Vagina (tissue), 2 donors: Measurements from ENCODE around the gene FGGY. TPM values are rescaled to one million over a fixed set of nuclear protein-coding genes. Genes with fewer than 3 reads are reported as not detected.

ENCODE experiments used
- DNase-seq, 2 donors: peaks; one replicate each; pipeline ENCODE4 v3.0.0-alpha.2; 2017; ENCODE audit errors: extremely low spot score in 2 of 2
- H3K27ac ChIP-seq: fragments of 200-600 bp; sonication (generic); one replicate; pipeline ENCODE4 v1.5.1; 2019
- H3K27me3 ChIP-seq: fragments of 200-600 bp; sonication (generic); one replicate; pipeline ENCODE4 v1.5.1; 2019
- H3K36me3 ChIP-seq, 2 donors: fragments of 200-600 bp; sonication (generic); one replicate each; pipeline ENCODE4 v1.5.1; 2017 to 2019
- H3K4me1 ChIP-seq: fragments of 200-600 bp; sonication (generic); one replicate; pipeline ENCODE4 v1.5.1; 2019
- H3K4me3 ChIP-seq, 2 donors: fragments of 200-600 bp; sonication (generic); 1 replicate in 1 of 2; 2 replicates in 1 of 2; pipeline ENCODE4 v1.5.1; 2016 to 2019
- H3K9me3 ChIP-seq: fragments of 200-600 bp; sonication (generic); one replicate; pipeline ENCODE4 v1.5.1; 2019
- CTCF ChIP-seq, 3 experiments: fragments of 450-650 bp in 2 of 3; fragments of 200-600 bp in 1 of 3; sonication (generic) in 1 of 3; IDR thresholded peaks; one replicate each; pipeline ENCODE4 v1.5.1; 2017 to 2019; ENCODE audit warnings: antibody characterized with exemption in 3 of 3, mild to moderate bottlenecking in 2 of 3, moderate library complexity in 2 of 3
- POLR2A ChIP-seq, 2 donors: fragments of 450-650 bp; IDR thresholded peaks; one replicate each; pipeline ENCODE4 v1.6.1; 2017; ENCODE audit warnings: antibody characterized with exemption in 2 of 2, mild to moderate bottlenecking in 2 of 2, moderate library complexity in 2 of 2
- POLR2AphosphoS5 ChIP-seq, 2 donors: sonication (generic); formaldehyde crosslinking; IDR thresholded peaks; one replicate each; pipeline ENCODE4 v1.9.0; 2017; ENCODE audit warnings: antibody characterized with exemption in 2 of 2, mild to moderate bottlenecking in 2 of 2, low read depth in 1 of 2; ENCODE audit not compliant: insufficient read depth in 1 of 2
- intact Hi-C: fragments of 100-400 bp; cut with DNase I; formaldehyde crosslinking; loops from one replicate; pipeline ENCODE4 v1.15.1; 2023
- total RNA-seq: library from RNA; depleted of rRNA; stranded (reverse); fragments of >200 nt; gene quantifications from one replicate; pipeline ENCODE4 v1.2.3, GENCODE V29; 2016

The FGGY gene
- total RNA-seq, 1 donor from 2014 or later = 11.8 TPM

DNA sequence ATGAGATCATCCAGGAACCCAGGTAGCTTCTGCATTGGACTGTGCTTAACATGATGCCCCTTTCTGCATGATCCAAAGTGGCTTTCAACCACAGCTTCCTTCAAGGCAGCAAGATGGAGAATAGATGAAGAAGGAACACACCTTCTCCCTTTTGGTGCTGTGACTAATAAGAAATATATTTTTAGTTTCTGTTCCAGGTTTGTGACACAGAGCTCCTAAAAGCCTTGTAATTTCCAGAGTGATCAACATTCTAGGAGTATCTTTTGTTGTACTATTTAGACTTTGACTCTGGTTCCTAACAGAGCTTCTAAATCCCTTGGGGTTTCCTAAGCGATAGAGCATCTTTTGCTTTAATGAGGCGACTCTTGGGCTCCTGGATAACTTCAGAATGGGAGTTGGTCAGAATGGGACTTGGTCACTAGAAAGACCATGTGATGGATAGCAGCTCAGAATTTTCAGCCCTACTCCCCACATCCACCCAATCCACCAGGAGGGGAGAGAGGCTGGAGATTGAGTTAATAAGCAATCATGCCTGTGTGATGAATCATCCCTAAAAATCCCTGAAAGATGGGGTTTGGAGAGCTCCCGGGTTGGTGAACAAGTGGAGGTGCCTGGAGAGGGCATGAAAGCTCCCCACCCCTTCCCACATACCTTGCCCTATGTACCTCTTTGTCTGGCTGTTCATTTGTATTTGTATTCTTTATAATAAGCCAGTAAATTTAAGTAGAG, 134.8 kb downstream of the FGGY start:
- H3K27ac ChIP-seq = no peak overlapping the region
- DNase-seq = no peak
- TF ChIP-seq POLR2AphosphoS5 (IDR thresholded peaks at IDR 0.05; ENCODE audit: insufficient read depth in 1 of 2, low read depth in 1 of 2) (no peak), CTCF (IDR thresholded peaks at IDR 0.05) (no peak), POLR2A (IDR thresholded peaks at IDR 0.05) (no peak)
- H3K4me1 ChIP-seq = peaks cover 32% of the 10 kb centered on the region
- no peaks in the 10 kb centered on the region for H3K27me3 ChIP-seq
- no peaks in the 10 kb centered on the region for H3K36me3 ChIP-seq
- intact Hi-C loops = no loop called here
- H3K4me3 ChIP-seq = no peak overlapping the region
- no peaks in the 10 kb centered on the region for H3K9me3 ChIP-seq

- intact Hi-C loops = no loop called here
- Histone ChIP-seq H3K4me3 (no peak overlapping the region), H3K27me3 (no peaks in the 10 kb centered on the region), H3K4me1 (peaks cover 32% of the 10 kb centered on the region), H3K27ac (no peak overlapping the region), H3K36me3 (no peaks in the 10 kb centered on the region), H3K9me3 (no peaks in the 10 kb centered on the region)
- TF ChIP-seq POLR2A (IDR thresholded peaks at IDR 0.05) (no peak), CTCF (IDR thresholded peaks at IDR 0.05) (no peak), POLR2AphosphoS5 (IDR thresholded peaks at IDR 0.05; ENCODE audit: insufficient read depth in 1 of 2, low read depth in 1 of 2) (no peak)
- DNase-seq = no peak
Observed at GRCh38 chr1:59432531-59433439, 135.9 kb downstream of the FGGY start.

- no peak for TF ChIP-seq CTCF (IDR thresholded peaks at IDR 0.05)
- TF ChIP-seq POLR2AphosphoS5 (IDR thresholded peaks at IDR 0.05; ENCODE audit: insufficient read depth in 1 of 2, low read depth in 1 of 2) = no peak
- Histone ChIP-seq H3K4me1 (peaks cover 32% of the 10 kb centered on the region), H3K36me3 (no peaks in the 10 kb centered on the region), H3K27me3 (no peaks in the 10 kb centered on the region), H3K27ac (no peak overlapping the region), H3K9me3 (no peaks in the 10 kb centered on the region), H3K4me3 (no peak overlapping the region)
- no peak for DNase-seq
- intact Hi-C loops = no loop called here
Observed at GRCh38 chr1:59433440-59433813, 136.5 kb downstream of the FGGY start.

DNA sequence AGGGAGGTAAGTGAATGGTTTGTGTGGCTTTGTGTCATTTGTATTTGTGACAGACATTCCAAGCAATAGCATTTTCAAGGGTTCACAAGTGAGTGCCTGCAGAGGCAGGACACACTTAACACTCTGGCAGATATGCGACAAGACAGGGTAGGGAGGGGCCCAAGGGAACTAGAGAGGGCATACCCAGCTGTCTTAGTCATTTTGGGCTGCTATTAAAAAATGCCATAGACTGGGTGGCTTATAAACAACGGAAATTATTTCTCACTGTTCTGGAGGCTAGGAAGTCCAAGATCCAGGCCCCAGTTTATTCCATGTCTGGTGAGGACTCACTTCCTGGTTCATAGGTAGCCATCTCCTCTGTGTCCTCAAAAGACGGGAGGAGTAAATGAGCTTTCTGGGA, 137.4 kb downstream of the FGGY start:
- intact Hi-C loops = no loop called here
- Histone ChIP-seq H3K9me3 (no peaks in the 10 kb centered on the region), H3K4me1 (peaks cover 32% of the 10 kb centered on the region), H3K27ac (no peak overlapping the region), H3K4me3 (no peak overlapping the region), H3K36me3 (no peaks in the 10 kb centered on the region), H3K27me3 (no peaks in the 10 kb centered on the region)
- no peak for TF ChIP-seq POLR2A (IDR thresholded peaks at IDR 0.05)
- DNase-seq = no peak

DNA sequence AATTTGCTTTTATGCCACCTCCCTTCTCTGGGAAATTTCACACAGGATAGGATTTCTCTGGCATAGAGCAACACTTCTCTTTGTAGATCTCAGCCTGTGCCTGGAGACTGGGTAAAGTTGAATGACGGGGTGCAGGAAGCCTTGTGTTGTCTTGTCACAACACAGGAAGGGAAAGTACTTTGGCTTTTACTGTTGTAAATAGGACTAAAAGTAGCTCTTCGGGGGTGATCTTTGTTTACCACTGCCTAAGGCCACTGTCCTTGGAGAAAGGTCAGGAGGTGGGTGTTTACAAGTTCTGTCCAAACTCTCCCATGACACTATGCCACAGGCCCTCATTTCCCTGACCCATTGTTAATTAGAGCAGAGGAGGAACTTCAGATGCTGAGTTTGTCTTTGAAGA, 139.7 kb downstream of the FGGY start:
- Histone ChIP-seq H3K36me3 (no peaks in the 10 kb centered on the region), H3K27me3 (no peaks in the 10 kb centered on the region), H3K9me3 (no peaks in the 10 kb centered on the region), H3K27ac (no peak overlapping the region), H3K4me1 (peaks cover 28% of the 10 kb centered on the region), H3K4me3 (no peak overlapping the region)
- TF ChIP-seq CTCF (IDR thresholded peaks at IDR 0.05) (no peak), POLR2A (IDR thresholded peaks at IDR 0.05) (no peak), POLR2AphosphoS5 (IDR thresholded peaks at IDR 0.05; ENCODE audit: insufficient read depth in 1 of 2, low read depth in 1 of 2) (no peak)
- no peak for DNase-seq
- intact Hi-C loops = no loop called here
